Measurements from ENCODE around the gene DPH7. TPM values are rescaled to one million over a fixed set of nuclear protein-coding genes. Genes with fewer than 3 reads are reported as not detected.

DPH7 gene
- polyA plus RNA-seq, 1 donor from 2014 or later, result 145 TPM

DNA sequence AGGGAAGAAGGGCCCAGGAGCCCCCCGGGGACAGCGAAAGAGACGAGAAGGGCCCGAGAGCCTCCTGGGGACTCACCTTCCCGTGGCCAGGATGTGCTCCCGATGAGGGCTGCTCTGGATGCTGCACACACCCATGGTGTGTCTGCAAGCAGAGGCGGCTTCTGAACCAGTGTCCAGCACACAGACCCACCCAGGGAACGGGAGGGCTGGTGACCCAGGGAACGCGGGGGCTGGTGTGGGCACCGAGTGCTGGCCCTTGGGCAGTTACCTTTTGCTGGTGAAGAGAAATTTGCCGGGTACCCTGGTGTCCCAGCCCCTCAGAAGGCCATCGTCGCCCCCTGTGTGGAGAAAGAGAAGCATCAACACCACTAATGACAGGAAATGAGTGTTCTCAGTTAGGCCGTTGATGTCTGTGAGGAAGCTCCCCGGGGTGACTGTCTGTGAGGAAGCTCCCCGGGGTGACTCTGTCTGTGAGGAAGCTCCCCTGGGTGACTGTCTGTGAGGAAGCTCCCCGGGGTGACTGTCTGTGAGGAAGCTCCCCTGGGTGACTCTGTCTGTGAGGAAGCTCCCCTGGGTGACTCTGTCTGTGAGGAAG is 13.8 kb downstream of the DPH7 start:
- Histone ChIP-seq H3K9me2 (ENCODE audit: insufficient read depth, low read length) (no peaks in the 10 kb centered on the region), H3K4me2 (ENCODE audit: low read length) (no peak overlapping the region), H3F3A (ENCODE audit: insufficient read depth, low read length, poor library complexity, severe bottlenecking) (no peaks in the 10 kb centered on the region), H3K4me3 (ENCODE audit: low read length) (no peak overlapping the region), H3K27me3 (ENCODE audit: insufficient read depth, low read depth, low read length) (no peaks in the 10 kb centered on the region), H2AFZ (ENCODE audit: low read depth, low read length) (no peak overlapping the region), H3K36me3 (ENCODE audit: insufficient read depth, low read length) (no peaks in the 10 kb centered on the region), H3K27ac (ENCODE audit: low read length) (no peak overlapping the region), H4K20me1 (ENCODE audit: insufficient read depth) (no peaks in the 10 kb centered on the region), H3K79me2 (replicated peaks; ENCODE audit: insufficient read depth, low read length) (no peaks in the 10 kb centered on the region), H3K9ac (ENCODE audit: low read length) (no peak overlapping the region), H3K9me3 (ENCODE audit: low read length) (no peaks in the 10 kb centered on the region)
- TF ChIP-seq POLR2AphosphoS5 (IDR thresholded peaks at IDR 0.05) (no peak), RAD21 (conservative IDR thresholded peaks at IDR 0.05) (no peak), EP300 (conservative IDR thresholded peaks at IDR 0.05; ENCODE audit: poor library complexity, severe bottlenecking) (no peak)

DNA sequence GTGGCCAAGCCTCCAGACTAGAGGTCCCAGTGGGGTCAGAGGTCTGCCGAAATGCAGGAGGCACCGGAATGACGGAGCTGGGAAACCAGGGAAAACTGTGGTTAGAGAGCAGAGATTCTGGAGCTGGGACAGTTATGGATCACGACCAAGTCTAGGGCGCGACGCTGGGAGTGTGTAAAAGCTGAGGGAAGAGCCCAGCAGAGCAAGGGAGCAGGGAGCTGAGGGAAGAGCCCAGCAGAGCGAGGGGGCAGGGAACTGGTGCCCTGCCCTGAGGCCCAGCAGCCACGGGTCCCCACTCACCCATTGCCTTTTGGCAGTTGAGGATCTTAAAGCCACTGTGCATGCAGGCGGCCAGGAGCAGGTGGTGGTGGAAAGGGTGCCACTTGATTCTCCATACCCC is 14.6 kb downstream of the DPH7 start:
- H3K79me2 ChIP-seq (replicated peaks; ENCODE audit: insufficient read depth, low read length), result no peaks in the 10 kb centered on the region
- no peak overlapping the region for H3K4me2 ChIP-seq (ENCODE audit: low read length)
- no peak overlapping the region for H3K4me3 ChIP-seq (ENCODE audit: low read length)
- no peak overlapping the region for H3K9ac ChIP-seq (ENCODE audit: low read length)
- no peaks in the 10 kb centered on the region for H3F3A ChIP-seq (ENCODE audit: insufficient read depth, low read length, poor library complexity, severe bottlenecking)
- TF ChIP-seq SMC3 (conservative IDR thresholded peaks at IDR 0.05; ENCODE audit: poor library complexity) (no peak), TAF1 (IDR thresholded peaks at IDR 0.05; ENCODE audit: low read depth) (no peak), EP300 (conservative IDR thresholded peaks at IDR 0.05; ENCODE audit: poor library complexity, severe bottlenecking) (no peak), MXI1 (conservative IDR thresholded peaks at IDR 0.05; ENCODE audit: poor library complexity, severe bottlenecking) (no peak)
- TF ChIP-seq, protein P1, sequence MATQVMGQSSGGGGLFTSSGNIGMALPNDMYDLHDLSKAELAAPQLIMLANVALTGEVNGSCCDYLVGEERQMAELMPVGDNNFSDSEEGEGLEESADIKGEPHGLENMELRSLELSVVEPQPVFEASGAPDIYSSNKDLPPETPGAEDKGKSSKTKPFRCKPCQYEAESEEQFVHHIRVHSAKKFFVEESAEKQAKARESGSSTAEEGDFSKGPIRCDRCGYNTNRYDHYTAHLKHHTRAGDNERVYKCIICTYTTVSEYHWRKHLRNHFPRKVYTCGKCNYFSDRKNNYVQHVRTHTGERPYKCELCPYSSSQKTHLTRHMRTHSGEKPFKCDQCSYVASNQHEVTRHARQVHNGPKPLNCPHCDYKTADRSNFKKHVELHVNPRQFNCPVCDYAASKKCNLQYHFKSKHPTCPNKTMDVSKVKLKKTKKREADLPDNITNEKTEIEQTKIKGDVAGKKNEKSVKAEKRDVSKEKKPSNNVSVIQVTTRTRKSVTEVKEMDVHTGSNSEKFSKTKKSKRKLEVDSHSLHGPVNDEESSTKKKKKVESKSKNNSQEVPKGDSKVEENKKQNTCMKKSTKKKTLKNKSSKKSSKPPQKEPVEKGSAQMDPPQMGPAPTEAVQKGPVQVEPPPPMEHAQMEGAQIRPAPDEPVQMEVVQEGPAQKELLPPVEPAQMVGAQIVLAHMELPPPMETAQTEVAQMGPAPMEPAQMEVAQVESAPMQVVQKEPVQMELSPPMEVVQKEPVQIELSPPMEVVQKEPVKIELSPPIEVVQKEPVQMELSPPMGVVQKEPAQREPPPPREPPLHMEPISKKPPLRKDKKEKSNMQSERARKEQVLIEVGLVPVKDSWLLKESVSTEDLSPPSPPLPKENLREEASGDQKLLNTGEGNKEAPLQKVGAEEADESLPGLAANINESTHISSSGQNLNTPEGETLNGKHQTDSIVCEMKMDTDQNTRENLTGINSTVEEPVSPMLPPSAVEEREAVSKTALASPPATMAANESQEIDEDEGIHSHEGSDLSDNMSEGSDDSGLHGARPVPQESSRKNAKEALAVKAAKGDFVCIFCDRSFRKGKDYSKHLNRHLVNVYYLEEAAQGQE (IDR thresholded peaks at IDR 0.05; ENCODE audit: borderline replicate concordance), result no peak
- TF ChIP-seq, protein P2, sequence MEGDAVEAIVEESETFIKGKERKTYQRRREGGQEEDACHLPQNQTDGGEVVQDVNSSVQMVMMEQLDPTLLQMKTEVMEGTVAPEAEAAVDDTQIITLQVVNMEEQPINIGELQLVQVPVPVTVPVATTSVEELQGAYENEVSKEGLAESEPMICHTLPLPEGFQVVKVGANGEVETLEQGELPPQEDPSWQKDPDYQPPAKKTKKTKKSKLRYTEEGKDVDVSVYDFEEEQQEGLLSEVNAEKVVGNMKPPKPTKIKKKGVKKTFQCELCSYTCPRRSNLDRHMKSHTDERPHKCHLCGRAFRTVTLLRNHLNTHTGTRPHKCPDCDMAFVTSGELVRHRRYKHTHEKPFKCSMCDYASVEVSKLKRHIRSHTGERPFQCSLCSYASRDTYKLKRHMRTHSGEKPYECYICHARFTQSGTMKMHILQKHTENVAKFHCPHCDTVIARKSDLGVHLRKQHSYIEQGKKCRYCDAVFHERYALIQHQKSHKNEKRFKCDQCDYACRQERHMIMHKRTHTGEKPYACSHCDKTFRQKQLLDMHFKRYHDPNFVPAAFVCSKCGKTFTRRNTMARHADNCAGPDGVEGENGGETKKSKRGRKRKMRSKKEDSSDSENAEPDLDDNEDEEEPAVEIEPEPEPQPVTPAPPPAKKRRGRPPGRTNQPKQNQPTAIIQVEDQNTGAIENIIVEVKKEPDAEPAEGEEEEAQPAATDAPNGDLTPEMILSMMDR (IDR thresholded peaks at IDR 0.05; ENCODE audit: poor library complexity, severe bottlenecking), result no peak
- H3K27me3 ChIP-seq (ENCODE audit: insufficient read depth, low read depth, low read length), result no peaks in the 10 kb centered on the region
- no peaks in the 10 kb centered on the region for H3K9me2 ChIP-seq (ENCODE audit: insufficient read depth, low read length)
- H4K20me1 ChIP-seq (ENCODE audit: insufficient read depth), result no peaks in the 10 kb centered on the region
- no peaks in the 10 kb centered on the region for H3K36me3 ChIP-seq (ENCODE audit: insufficient read depth, low read length)
- H3K27ac ChIP-seq (ENCODE audit: low read length), result no peak overlapping the region
- no peak overlapping the region for H2AFZ ChIP-seq (ENCODE audit: low read depth, low read length)
- H3K9me3 ChIP-seq (ENCODE audit: low read length), result no peaks in the 10 kb centered on the region

DNA sequence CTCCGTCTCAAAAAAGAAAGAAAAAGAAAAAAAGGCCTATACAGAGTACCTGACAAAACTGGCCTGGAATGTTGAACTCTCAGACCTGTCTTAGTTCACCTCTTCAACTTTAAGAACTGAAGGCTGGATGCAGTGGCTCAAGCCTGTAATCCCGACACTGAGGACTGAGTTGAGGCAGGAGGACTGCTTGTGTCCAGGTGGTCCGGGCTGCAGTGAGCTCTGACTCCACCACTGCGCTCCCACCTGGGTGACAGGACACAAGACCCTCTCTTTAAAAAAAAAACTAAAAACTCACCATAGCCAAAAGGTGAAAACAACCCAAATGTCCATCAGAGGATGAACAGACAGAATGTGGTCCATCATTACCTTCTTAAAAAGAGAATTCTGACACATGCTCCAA is 20.6 kb downstream of the DPH7 start:
- no peak overlapping the region for H2AFZ ChIP-seq (ENCODE audit: low read depth, low read length)
- no peak overlapping the region for H3K27ac ChIP-seq (ENCODE audit: low read length)
- no peaks in the 10 kb centered on the region for H3K9me2 ChIP-seq (ENCODE audit: insufficient read depth, low read length)
- no peaks in the 10 kb centered on the region for H3K79me2 ChIP-seq (replicated peaks; ENCODE audit: insufficient read depth, low read length)
- H3K9ac ChIP-seq (ENCODE audit: low read length), result no peak overlapping the region
- no peaks in the 10 kb centered on the region for H4K20me1 ChIP-seq (ENCODE audit: insufficient read depth)
- H3K36me3 ChIP-seq (ENCODE audit: insufficient read depth, low read length), result no peaks in the 10 kb centered on the region
- no peaks in the 10 kb centered on the region for H3F3A ChIP-seq (ENCODE audit: insufficient read depth, low read length, poor library complexity, severe bottlenecking)
- no peak overlapping the region for H3K4me2 ChIP-seq (ENCODE audit: low read length)
- no peaks in the 10 kb centered on the region for H3K27me3 ChIP-seq (ENCODE audit: insufficient read depth, low read depth, low read length)
- H3K4me3 ChIP-seq (ENCODE audit: low read length), result no peak overlapping the region
- H3K9me3 ChIP-seq (ENCODE audit: low read length), result no peaks in the 10 kb centered on the region
- TF ChIP-seq, protein P2 (IDR thresholded peaks at IDR 0.05; ENCODE audit: poor library complexity, severe bottlenecking), result no peak
- no peak for TF ChIP-seq POLR2AphosphoS5 (IDR thresholded peaks at IDR 0.05)
- no peak for TF ChIP-seq EZH2 (IDR thresholded peaks at IDR 0.05; ENCODE audit: borderline replicate concordance, insufficient read depth, low read length, poor library complexity, severe bottlenecking)
- no peak for TF ChIP-seq TAF1 (IDR thresholded peaks at IDR 0.05; ENCODE audit: low read depth)
- no peak for TF ChIP-seq MXI1 (conservative IDR thresholded peaks at IDR 0.05; ENCODE audit: poor library complexity, severe bottlenecking)
- TF ChIP-seq SMC3 (conservative IDR thresholded peaks at IDR 0.05; ENCODE audit: poor library complexity), result no peak
- TF ChIP-seq RAD21 (conservative IDR thresholded peaks at IDR 0.05), result no peak
- TF ChIP-seq EP300 (conservative IDR thresholded peaks at IDR 0.05; ENCODE audit: poor library complexity, severe bottlenecking), result no peak
- TF ChIP-seq, protein P1 (IDR thresholded peaks at IDR 0.05; ENCODE audit: borderline replicate concordance), result no peak

Measured in neural cell (in vitro differentiated cells).